Ishikawa (cell line): Measurements from ENCODE around the gene SENP6.
A peak's percentile ranks its signal among the peaks of the same experiment; 100 is the strongest.

Experiments
- CEBPB ChIP-seq: IDR thresholded peaks from 2 replicates; pipeline ENCODE4 v1.6.1; 2012
- CREB1 ChIP-seq: IDR thresholded peaks from 2 replicates; pipeline ENCODE4 v1.6.1; 2012; ENCODE audit warnings: low read depth
- EGR1 ChIP-seq: IDR thresholded peaks from 2 replicates; pipeline ENCODE4 v1.6.1; 2012
- EP300 ChIP-seq: IDR thresholded peaks from 2 replicates; pipeline ENCODE4 v1.6.1; 2012; ENCODE audit warnings: borderline replicate concordance
- MAX ChIP-seq: IDR thresholded peaks from 2 replicates; pipeline ENCODE4 v1.6.1; 2012
- NFIC ChIP-seq: IDR thresholded peaks from 2 replicates; pipeline ENCODE4 v1.6.1; 2012
- RAD21 ChIP-seq: IDR thresholded peaks from 2 replicates; pipeline ENCODE4 v1.6.1; 2012; ENCODE audit warnings: low read depth
- TAF1 ChIP-seq: IDR thresholded peaks from 2 replicates; pipeline ENCODE4 v1.6.1; 2012; ENCODE audit warnings: low read depth, mild to moderate bottlenecking
- TCF12 ChIP-seq: IDR thresholded peaks from 2 replicates; pipeline ENCODE4 v1.6.1; 2012; ENCODE audit warnings: low read depth
- TEAD4 ChIP-seq: IDR thresholded peaks from 2 replicates; pipeline ENCODE4 v1.6.1; 2012
- YY1 ChIP-seq: IDR thresholded peaks from 2 replicates; pipeline ENCODE4 v1.6.1; 2012; ENCODE audit warnings: low read depth

GRCh38 chr6:75673884-75674283, 72.2 kb downstream of the SENP6 start:
- TF ChIP-seq EP300 (no peak), TAF1 (no peak), CEBPB (0 out of 2 replicates have a peak, but pooled peaks have one; percentile 19), RAD21 (no peak), YY1 (no peak), CREB1 (no peak), NFIC (no peak), MAX (no peak), TCF12 (no peak), EGR1 (no peak), TEAD4 (no peak)
